Activated CD8-positive, alpha-beta memory T cell treated with anti-CD3 and anti-CD28 coated beads for 4 hours (primary cell): ENCODE measurements around the gene ATP1A2.

ENCODE experiments used
- DNase-seq, 2 donors: peaks; one replicate each; pipeline ENCODE4 v3.0.0-alpha.2; 2020; ENCODE audit warnings: low read depth in 2 of 2

ATP1A2 gene

GRCh38 chr1:160085686-160086455 lies 29.7 kb upstream of the ATP1A2 start:
- DNase-seq = peak; percentile 45 to 52

- DNase-seq = no peak
Observed at GRCh38 chr1:160086456-160086892, 29.1 kb upstream of the ATP1A2 start.

- DNase-seq = no peak
Observed at GRCh38 chr1:160087118-160087662, 28.4 kb upstream of the ATP1A2 start.

- no peak for DNase-seq
Observed at GRCh38 chr1:160089883-160090282, 25.7 kb upstream of the ATP1A2 start.

GRCh38 chr1:160090760-160091159 lies 24.8 kb upstream of the ATP1A2 start:
- DNase-seq = no peak

- DNase-seq = no peak
Observed at GRCh38 chr1:160091666-160092223, 23.8 kb upstream of the ATP1A2 start.

GRCh38 chr1:160092366-160093068 lies 23.0 kb upstream of the ATP1A2 start:
- no peak for DNase-seq

GRCh38 chr1:160093069-160093395 lies 22.5 kb upstream of the ATP1A2 start:
- no peak for DNase-seq

- DNase-seq = no peak
Observed at GRCh38 chr1:160093624-160094290, 21.8 kb upstream of the ATP1A2 start.

- DNase-seq = no peak
Observed at GRCh38 chr1:160094291-160094625, 21.3 kb upstream of the ATP1A2 start.

- no peak for DNase-seq
Observed at GRCh38 chr1:160094806-160095205, 20.8 kb upstream of the ATP1A2 start.

GRCh38 chr1:160095382-160096105 lies 20.0 kb upstream of the ATP1A2 start:
- DNase-seq = no peak

- DNase-seq = no peak
Observed at GRCh38 chr1:160096274-160097116, 19.1 kb upstream of the ATP1A2 start.

- no peak for DNase-seq
Observed at GRCh38 chr1:160097151-160097910, 18.2 kb upstream of the ATP1A2 start.

- peak; percentile 83 to 85 for DNase-seq
Observed at GRCh38 chr1:160097911-160098851, 17.4 kb upstream of the ATP1A2 start, which contains the start of gene IGSF8. IGSF8 (minus strand) TSS chr1:160098619; CDS start chr1:160098472, 147 bp downstream.

- peak; percentile 97 to 98 for DNase-seq
Observed at GRCh38 chr1:160098852-160099561, 16.6 kb upstream of the ATP1A2 start.

- no peak for DNase-seq
Observed at GRCh38 chr1:160099716-160100375, 15.7 kb upstream of the ATP1A2 start.
